HepG2 (cell line): ENCODE data around the gene AGXT. TPM values are rescaled to one million over a fixed set of nuclear protein-coding genes. Genes with fewer than 3 reads are reported as not detected.

ENCODE experiments used
- ATM ChIP-seq: fragments of 450-650 bp; IDR thresholded peaks from 2 replicates; pipeline ENCODE4 v1.7.1; 2017; ENCODE audit warnings: mild to moderate bottlenecking, borderline replicate concordance
- ATRX ChIP-seq: sonication (generic); formaldehyde crosslinking; IDR thresholded peaks from 2 replicates; pipeline ENCODE4 v1.4.0; 2020; ENCODE audit warnings: missing genetic modification reagents, borderline replicate concordance
- FOXA1 ChIP-seq, 2 experiments: fragments of 450-650 bp in 1 of 2; sonication (generic) in 1 of 2; formaldehyde crosslinking in 1 of 2; IDR thresholded peaks; 2 replicates each; pipeline versions ENCODE4 v1.4.0 to v1.6.1; 2016 to 2020; ENCODE audit warnings: missing genetic modification reagents in 1 of 2
- FOXC1 ChIP-seq: sonication (generic); formaldehyde crosslinking; IDR thresholded peaks from 2 replicates; pipeline ENCODE4 v1.8.0; 2022; ENCODE audit warnings: mild to moderate bottlenecking, missing genetic modification reagents, borderline replicate concordance
- GATA4 ChIP-seq: sonication (generic); IDR thresholded peaks from 2 replicates; pipeline ENCODE4 v1.6.1; 2016; ENCODE audit warnings: antibody characterized with exemption, low read depth, borderline replicate concordance
- HDAC2 ChIP-seq: sonication (generic); formaldehyde crosslinking; IDR thresholded peaks from 2 replicates; pipeline ENCODE4 v1.4.0; 2020; ENCODE audit warnings: missing genetic modification reagents
- PAF1 ChIP-seq: IDR thresholded peaks from 2 replicates; pipeline ENCODE4 v1.6.1; 2016; ENCODE audit warnings: missing genetic modification reagents, missing compliant biosample characterization
- PAX8 ChIP-seq: sonication (generic); formaldehyde crosslinking; IDR thresholded peaks from 2 replicates; pipeline ENCODE4 v1.8.0; 2022; ENCODE audit warnings: mild to moderate bottlenecking, missing genetic modification reagents, borderline replicate concordance
- SMC3 ChIP-seq: IDR thresholded peaks from 2 replicates; pipeline ENCODE4 v1.6.1; 2011; ENCODE audit warnings: low read length, improper control_type of control experiment
- TBX3 ChIP-seq: fragments of 450-650 bp; IDR thresholded peaks from 2 replicates; pipeline ENCODE4 v1.6.1; 2017; ENCODE audit warnings: antibody characterized with exemption, mild to moderate bottlenecking, inconsistent platforms, borderline replicate concordance
- XBP1 ChIP-seq: sonication (generic); formaldehyde crosslinking; IDR thresholded peaks from 2 replicates; pipeline ENCODE4 v1.5.0; 2020; ENCODE audit warnings: missing genetic modification reagents
- ZFP37 ChIP-seq: sonication (generic); formaldehyde crosslinking; IDR thresholded peaks from 2 replicates; pipeline ENCODE4 v1.4.0; 2020; ENCODE audit warnings: missing genetic modification reagents, borderline replicate concordance
- ZFP62 ChIP-seq: sonication (generic); formaldehyde crosslinking; IDR thresholded peaks from 2 replicates; pipeline ENCODE4 v1.4.0; 2020; ENCODE audit warnings: missing genetic modification reagents
- ZNF329 ChIP-seq: sonication (generic); formaldehyde crosslinking; IDR thresholded peaks from 2 replicates; pipeline ENCODE4 v1.9.0; 2021; ENCODE audit warnings: low read depth, mild to moderate bottlenecking, missing genetic modification reagents
- ZNF430 ChIP-seq: sonication (generic); formaldehyde crosslinking; IDR thresholded peaks from 2 replicates; pipeline ENCODE4 v1.9.0; 2021; ENCODE audit warnings: mild to moderate bottlenecking, missing genetic modification reagents
- ZNF484 ChIP-seq: sonication (generic); formaldehyde crosslinking; IDR thresholded peaks from 2 replicates; pipeline ENCODE4 v1.5.1; 2020; ENCODE audit warnings: mild to moderate bottlenecking, low read depth, missing genetic modification reagents, borderline replicate concordance
- ZNF614 ChIP-seq: IDR thresholded peaks from 2 replicates; pipeline ENCODE4 v1.6.1; 2018; ENCODE audit warnings: missing biosample characterization, missing genetic modification reagents, inconsistent platforms, borderline replicate concordance
- ZSCAN9 ChIP-seq: IDR thresholded peaks from 2 replicates; pipeline ENCODE4 v1.6.1; 2016; ENCODE audit warnings: borderline replicate concordance
- polyA plus RNA-seq, 8 experiments: library from polyadenylated mRNA; depleted of rRNA in 3 of 8; stranded (reverse) in 7 of 8; unstranded in 1 of 8; fragments of >200 nt; fragmentation: Illumina TruSeq in 4 of 8; extraction: Trizol in 4 of 8; gene quantifications; 2 replicates each; pipeline versions ENCODE4 v1.2.1 to v1.2.3, GENCODE V29; 2011 to 2016; ENCODE audit warnings: low read depth in 4 of 8, missing spikeins in 1 of 8, mixed read lengths in 1 of 8; ENCODE audit not compliant: insufficient read depth in 1 of 8
- total RNA-seq, 5 experiments: library from RNA; depleted of rRNA; stranded (reverse); fragments of >200 nt; fragmentation: Illumina TruSeq; extraction: Trizol; gene quantifications; 2 replicates each; pipeline ENCODE4 v1.2.3, GENCODE V29; 2016; ENCODE audit warnings: low read depth in 1 of 5
- TF ChIP-seq, protein P1 (sequence below): sonication (generic); formaldehyde crosslinking; conservative IDR thresholded peaks from 2 replicates; pipeline ENCODE4 v1.4.0; 2020; ENCODE audit warnings: missing genetic modification reagents
- TF ChIP-seq, protein P2 (sequence below): sonication (generic); formaldehyde crosslinking; IDR thresholded peaks from 2 replicates; pipeline ENCODE4 v1.4.0; 2020; ENCODE audit warnings: missing genetic modification reagents
- TF ChIP-seq, protein P3 (sequence below): conservative IDR thresholded peaks from 2 replicates; pipeline ENCODE4 v1.6.1; 2018; ENCODE audit warnings: missing genetic modification reagents

Gene AGXT
- total and polyA plus RNA-seq, 2 of the 13 experiments (the other 11 are each of a cell fraction or from before 2014, with no cell fraction given): 41.9 to 96.1 TPM

DNA sequence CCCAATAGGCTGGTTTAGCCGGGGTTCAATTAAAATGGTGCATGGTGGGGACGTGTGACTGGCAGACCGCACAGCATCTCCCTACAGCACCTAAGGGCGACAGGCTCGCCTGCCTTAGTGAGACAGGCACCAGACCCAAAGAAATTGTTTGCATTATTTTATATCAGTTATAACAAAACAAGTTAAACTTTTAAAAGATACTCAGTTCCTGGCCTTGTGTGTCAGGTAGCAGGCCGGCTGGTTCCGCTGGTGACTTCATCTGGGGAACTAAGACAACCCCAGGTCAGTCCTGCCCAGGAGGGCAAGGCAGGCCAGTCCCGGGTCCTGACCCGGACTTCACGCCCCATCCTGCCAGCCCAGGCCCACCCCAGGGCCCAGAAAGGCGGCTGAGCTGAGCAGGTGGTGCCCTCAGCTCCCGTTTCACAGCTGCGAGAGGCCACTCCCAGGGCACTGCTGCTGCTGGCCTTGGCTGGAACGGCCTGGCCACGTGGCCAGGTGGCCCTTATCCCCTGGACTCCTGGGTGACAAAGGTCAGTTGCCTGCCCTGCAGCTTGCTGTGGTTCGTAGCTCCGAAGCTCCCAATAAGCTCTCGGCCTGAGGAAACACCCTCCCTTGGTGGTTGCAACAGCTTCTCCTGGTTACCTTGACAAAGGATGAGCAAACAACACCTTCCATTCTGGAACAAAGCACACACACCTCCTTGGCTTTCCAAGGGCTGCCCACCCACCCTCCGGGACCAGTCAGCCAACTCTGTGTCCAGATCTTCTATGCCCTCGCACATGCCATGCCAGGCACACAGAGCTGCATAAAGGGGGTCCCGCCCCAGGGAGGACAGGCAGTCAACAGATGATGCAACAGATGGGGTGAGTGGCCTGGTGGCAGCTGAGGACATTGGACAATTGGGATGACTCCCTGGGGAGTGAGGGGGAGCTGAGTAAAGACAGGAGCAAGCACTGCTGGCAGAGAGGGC, 11.3 kb upstream of the AGXT start (continued):
- TF ChIP-seq ATM (no peak), ATRX (no peak), SMC3 (0 out of 2 replicates have a peak, but pooled peaks have one; percentile 0), ZFP62 (CRISPR knock-in tag) (no peak), HDAC2 (CRISPR knock-in tag) (peak; percentile 99), TBX3 (peak; percentile 89; the same call in 1 of the 2 replicates), ZNF430 (CRISPR knock-in tag) (peak; percentile 100), FOXA1 (IDR thresholded peaks at IDR 0.05) (no peak), FOXA1 (CRISPR knock-in tag; IDR thresholded peaks at IDR 0.05) (peak; percentile 76), GATA4 (peak; percentile 47; the same call in 1 of the 2 replicates), PAX8 (CRISPR knock-in tag) (0 out of 2 replicates have a peak, but pooled peaks have one; percentile 86), ZSCAN9 (CRISPR knock-in tag) (peak; percentile 98), ZNF484 (peak; percentile 23; the same call in 1 of the 2 replicates), ZNF329 (peak; percentile 92), ZFP37 (CRISPR knock-in tag) (peak; percentile 98), PAF1 (CRISPR knock-in tag) (no peak), ZNF614 (CRISPR knock-in tag) (peak; percentile 82), FOXC1 (CRISPR knock-in tag) (peak; percentile 99), XBP1 (CRISPR knock-in tag) (no peak)
- TF ChIP-seq, protein P1, sequence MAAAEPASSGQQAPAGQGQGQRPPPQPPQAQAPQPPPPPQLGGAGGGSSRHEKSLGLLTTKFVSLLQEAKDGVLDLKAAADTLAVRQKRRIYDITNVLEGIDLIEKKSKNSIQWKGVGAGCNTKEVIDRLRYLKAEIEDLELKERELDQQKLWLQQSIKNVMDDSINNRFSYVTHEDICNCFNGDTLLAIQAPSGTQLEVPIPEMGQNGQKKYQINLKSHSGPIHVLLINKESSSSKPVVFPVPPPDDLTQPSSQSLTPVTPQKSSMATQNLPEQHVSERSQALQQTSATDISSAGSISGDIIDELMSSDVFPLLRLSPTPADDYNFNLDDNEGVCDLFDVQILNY (CRISPR knock-in tag): no peak
- TF ChIP-seq, protein P2, sequence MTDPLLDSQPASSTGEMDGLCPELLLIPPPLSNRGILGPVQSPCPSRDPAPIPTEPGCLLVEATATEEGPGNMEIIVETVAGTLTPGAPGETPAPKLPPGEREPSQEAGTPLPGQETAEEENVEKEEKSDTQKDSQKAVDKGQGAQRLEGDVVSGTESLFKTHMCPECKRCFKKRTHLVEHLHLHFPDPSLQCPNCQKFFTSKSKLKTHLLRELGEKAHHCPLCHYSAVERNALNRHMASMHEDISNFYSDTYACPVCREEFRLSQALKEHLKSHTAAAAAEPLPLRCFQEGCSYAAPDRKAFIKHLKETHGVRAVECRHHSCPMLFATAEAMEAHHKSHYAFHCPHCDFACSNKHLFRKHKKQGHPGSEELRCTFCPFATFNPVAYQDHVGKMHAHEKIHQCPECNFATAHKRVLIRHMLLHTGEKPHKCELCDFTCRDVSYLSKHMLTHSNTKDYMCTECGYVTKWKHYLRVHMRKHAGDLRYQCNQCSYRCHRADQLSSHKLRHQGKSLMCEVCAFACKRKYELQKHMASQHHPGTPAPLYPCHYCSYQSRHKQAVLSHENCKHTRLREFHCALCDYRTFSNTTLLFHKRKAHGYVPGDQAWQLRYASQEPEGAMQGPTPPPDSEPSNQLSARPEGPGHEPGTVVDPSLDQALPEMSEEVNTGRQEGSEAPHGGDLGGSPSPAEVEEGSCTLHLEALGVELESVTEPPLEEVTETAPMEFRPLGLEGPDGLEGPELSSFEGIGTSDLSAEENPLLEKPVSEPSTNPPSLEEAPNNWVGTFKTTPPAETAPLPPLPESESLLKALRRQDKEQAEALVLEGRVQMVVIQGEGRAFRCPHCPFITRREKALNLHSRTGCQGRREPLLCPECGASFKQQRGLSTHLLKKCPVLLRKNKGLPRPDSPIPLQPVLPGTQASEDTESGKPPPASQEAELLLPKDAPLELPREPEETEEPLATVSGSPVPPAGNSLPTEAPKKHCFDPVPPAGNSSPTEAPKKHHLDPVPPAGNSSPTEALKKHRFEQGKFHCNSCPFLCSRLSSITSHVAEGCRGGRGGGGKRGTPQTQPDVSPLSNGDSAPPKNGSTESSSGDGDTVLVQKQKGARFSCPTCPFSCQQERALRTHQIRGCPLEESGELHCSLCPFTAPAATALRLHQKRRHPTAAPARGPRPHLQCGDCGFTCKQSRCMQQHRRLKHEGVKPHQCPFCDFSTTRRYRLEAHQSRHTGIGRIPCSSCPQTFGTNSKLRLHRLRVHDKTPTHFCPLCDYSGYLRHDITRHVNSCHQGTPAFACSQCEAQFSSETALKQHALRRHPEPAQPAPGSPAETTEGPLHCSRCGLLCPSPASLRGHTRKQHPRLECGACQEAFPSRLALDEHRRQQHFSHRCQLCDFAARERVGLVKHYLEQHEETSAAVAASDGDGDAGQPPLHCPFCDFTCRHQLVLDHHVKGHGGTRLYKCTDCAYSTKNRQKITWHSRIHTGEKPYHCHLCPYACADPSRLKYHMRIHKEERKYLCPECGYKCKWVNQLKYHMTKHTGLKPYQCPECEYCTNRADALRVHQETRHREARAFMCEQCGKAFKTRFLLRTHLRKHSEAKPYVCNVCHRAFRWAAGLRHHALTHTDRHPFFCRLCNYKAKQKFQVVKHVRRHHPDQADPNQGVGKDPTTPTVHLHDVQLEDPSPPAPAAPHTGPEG (CRISPR knock-in tag): 0 out of 2 replicates have a peak, but pooled peaks have one; percentile 70
- TF ChIP-seq, protein P3, sequence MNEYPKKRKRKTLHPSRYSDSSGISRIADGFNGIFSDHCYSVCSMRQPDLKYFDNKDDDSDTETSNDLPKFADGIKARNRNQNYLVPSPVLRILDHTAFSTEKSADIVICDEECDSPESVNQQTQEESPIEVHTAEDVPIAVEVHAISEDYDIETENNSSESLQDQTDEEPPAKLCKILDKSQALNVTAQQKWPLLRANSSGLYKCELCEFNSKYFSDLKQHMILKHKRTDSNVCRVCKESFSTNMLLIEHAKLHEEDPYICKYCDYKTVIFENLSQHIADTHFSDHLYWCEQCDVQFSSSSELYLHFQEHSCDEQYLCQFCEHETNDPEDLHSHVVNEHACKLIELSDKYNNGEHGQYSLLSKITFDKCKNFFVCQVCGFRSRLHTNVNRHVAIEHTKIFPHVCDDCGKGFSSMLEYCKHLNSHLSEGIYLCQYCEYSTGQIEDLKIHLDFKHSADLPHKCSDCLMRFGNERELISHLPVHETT (CRISPR knock-in tag): no peak; the same call in 1 of the 2 replicates
